ENCODE data around the gene ZDBF2. TPM values are rescaled to one million over a fixed set of nuclear protein-coding genes. Genes with fewer than 3 reads are reported as not detected.

The ZDBF2 gene
- total RNA-seq, 4 donors from 2014 or later, result 3.1 to 5.5 (median 4.1) TPM

GRCh38 chr2:206245265-206245672, 29.2 kb upstream of the ZDBF2 start:
- 49 to 58% methylated on average over 2 of the region's 2 CpGs for WGBS, 2 donors
- no peak for DNase-seq (ENCODE audit: low spot score in 2 of 2)
- no peak for TF ChIP-seq CTCF (IDR thresholded peaks at IDR 0.05)
- TF ChIP-seq POLR2A (IDR thresholded peaks at IDR 0.05), result no peak
- H3K4me3 ChIP-seq (ENCODE audit: low read depth, poor library complexity, severe bottlenecking), result no peak overlapping the region
- intact Hi-C loops (cut with DNase I; ENCODE audit: low total_unique reads), result no loop called here

GRCh38 chr2:206250041-206250897, 24.2 kb upstream of the ZDBF2 start:
- 56 to 61% methylated on average over 45 of the region's 45 CpGs for WGBS, 2 donors
- TF ChIP-seq POLR2A (IDR thresholded peaks at IDR 0.05), result no peak
- no peak for TF ChIP-seq CTCF (IDR thresholded peaks at IDR 0.05)
- DNase-seq (ENCODE audit: low spot score in 2 of 2), result no peak
- no peak overlapping the region for H3K4me3 ChIP-seq (ENCODE audit: low read depth, poor library complexity, severe bottlenecking)
- intact Hi-C loops (cut with DNase I; ENCODE audit: low total_unique reads), result no loop called here

- intact Hi-C loops (cut with DNase I; ENCODE audit: low total_unique reads), result no loop called here
- WGBS, 2 donors, result 58 to 66% methylated on average over 20 of the region's 20 CpGs
- DNase-seq (ENCODE audit: low spot score in 2 of 2), result no peak
- TF ChIP-seq POLR2A (IDR thresholded peaks at IDR 0.05) (no peak), CTCF (IDR thresholded peaks at IDR 0.05) (no peak)
- no peak overlapping the region for H3K4me3 ChIP-seq (ENCODE audit: low read depth, poor library complexity, severe bottlenecking)
Measured at GRCh38 chr2:206253125-206253776, 21.2 kb upstream of the ZDBF2 start.

- 48 to 56% methylated on average over 5 of the region's 5 CpGs for WGBS, 2 donors
- H3K4me3 ChIP-seq (ENCODE audit: low read depth, poor library complexity, severe bottlenecking), result no peak overlapping the region
- no peak for TF ChIP-seq POLR2A (IDR thresholded peaks at IDR 0.05)
- TF ChIP-seq CTCF (IDR thresholded peaks at IDR 0.05), result no peak
- intact Hi-C loops (cut with DNase I; ENCODE audit: low total_unique reads), result no loop called here
- no peak for DNase-seq (ENCODE audit: low spot score in 2 of 2)
Measured at GRCh38 chr2:206253777-206254166, 20.7 kb upstream of the ZDBF2 start.

- intact Hi-C loops (cut with DNase I; ENCODE audit: low total_unique reads), result loop anchor here (5.0 kb wide), 1 partner anchor 93 kb away; no protein-coding TSS in a partner anchor
- TF ChIP-seq CTCF (IDR thresholded peaks at IDR 0.05) (no peak), POLR2A (IDR thresholded peaks at IDR 0.05) (no peak)
- no peak overlapping the region for H3K4me3 ChIP-seq (ENCODE audit: low read depth, poor library complexity, severe bottlenecking)
- no peak for DNase-seq (ENCODE audit: low spot score in 2 of 2)
- WGBS, 2 donors, result 37 to 56% methylated on average over 2 of the region's 2 CpGs
Measured at GRCh38 chr2:206255003-206255402, 19.5 kb upstream of the ZDBF2 start.
